Measurements from ENCODE around the gene ETHE1. TPM values are rescaled to one million over a fixed set of nuclear protein-coding genes. Genes with fewer than 3 reads are reported as not detected.
A peak's percentile ranks its signal among the peaks of the same experiment; 100 is the strongest.

The ETHE1 gene
- polyA plus RNA-seq, 3 donors, result 71.2 to 135 (median 111) TPM

DNA sequence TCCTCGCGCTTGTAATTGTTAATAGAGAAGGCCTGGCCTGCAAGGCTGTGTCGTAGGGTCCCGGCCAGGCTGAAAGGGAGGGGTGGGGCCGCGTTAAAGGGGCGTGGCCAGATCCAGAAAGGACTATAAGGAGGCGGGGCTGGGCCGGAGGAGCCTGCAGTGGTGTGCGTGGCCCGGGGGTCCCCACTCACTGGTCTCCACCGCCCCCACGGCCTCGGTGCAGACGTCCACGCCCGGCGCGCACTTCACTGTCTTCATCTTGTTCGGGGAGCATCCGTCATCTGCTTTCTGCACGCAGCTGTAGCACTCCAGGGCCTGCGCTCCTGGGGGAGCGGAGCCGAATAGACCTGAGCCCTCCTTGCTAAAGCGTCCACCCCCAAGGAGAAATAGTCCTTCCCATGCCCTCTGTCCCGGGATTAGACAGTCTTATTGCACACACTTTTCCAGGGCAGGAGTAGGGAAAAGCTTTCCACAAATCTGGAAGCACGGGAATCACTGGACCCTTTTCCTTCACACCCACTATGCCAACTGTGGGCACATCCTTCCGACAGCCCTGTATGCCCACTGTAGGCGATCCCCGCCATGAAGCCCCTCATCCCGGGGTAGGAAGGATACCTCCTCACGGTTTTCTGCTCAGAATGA is 62.7 kb downstream of the ETHE1 start:
- Histone ChIP-seq H3K9me3 (replicated peaks in 1 of 2; ENCODE audit: control insufficient read depth in 1 of 2, insufficient read depth in 1 of 2, low read length in 2 of 2) (no peaks in the 10 kb centered on the region), H3K36me3 (replicated peaks in 1 of 2; ENCODE audit: control insufficient read depth in 1 of 2, insufficient read depth in 2 of 2, low read length in 2 of 2) (no peaks in the 10 kb centered on the region), H2AFZ (ENCODE audit: insufficient read depth, low read depth, low read length, poor library complexity, severe bottlenecking) (peak overlapping the region; percentile 86), H3K9ac (ENCODE audit: insufficient read depth, low read length, poor library complexity, severe bottlenecking) (peak overlapping the region; percentile 69), H3K27me3 (ENCODE audit: control insufficient read depth in 2 of 2, insufficient read depth in 2 of 2, low read length in 2 of 2) (no peaks in the 10 kb centered on the region), H3K4me2 (replicated peaks; ENCODE audit: extremely low read depth, low read length, poor library complexity, severe bottlenecking) (peak overlapping the region; percentile 90), H3K4me3 (replicated peaks in 1 of 3; ENCODE audit: low read depth in 2 of 3, low read length in 3 of 3) (peak overlapping the region; percentile 68 to 88 (median 80)), H3K79me2 (ENCODE audit: insufficient read depth, low read length) (no peaks in the 10 kb centered on the region), H4K20me1 (ENCODE audit: insufficient read depth, low read length) (no peaks in the 10 kb centered on the region), H3K4me1 (ENCODE audit: control insufficient read depth in 1 of 2, insufficient read depth in 2 of 2, low read length in 2 of 2) (peaks cover 52 to 57% of the 10 kb centered on the region in 2 donors), H3K27ac (ENCODE audit: low read depth in 1 of 2, low read length in 2 of 2) (peak overlapping the region; percentile 70 to 90)
- 7% methylated on average over 26 of the region's 33 CpGs for WGBS (ENCODE audit: insufficient coverage)
- peaks cover 3 to 8% of the 10 kb centered on the region in 2 donors for H3K36me3 Mint-ChIP-seq
- peaks cover 0 to 3% (median 0%) of the 10 kb centered on the region in 7 donors for H3K9me3 Mint-ChIP-seq
- H3K27ac Mint-ChIP-seq, result peak overlapping the region; percentile 94 to 99 (median 98)
- no peak for DNase-seq
- H3K4me1 Mint-ChIP-seq, result peaks cover 48% of the 10 kb centered on the region
- intact Hi-C loops (cut with micrococcal nuclease), result no loop called here
- peaks cover 10 to 24% (median 15%) of the 10 kb centered on the region in 3 donors for H3K27me3 Mint-ChIP-seq (ENCODE audit: low read depth in 3 of 3)
- H3K4me3 Mint-ChIP-seq, result peak overlapping the region; percentile 94 to 97
- TF ChIP-seq, protein P1, sequence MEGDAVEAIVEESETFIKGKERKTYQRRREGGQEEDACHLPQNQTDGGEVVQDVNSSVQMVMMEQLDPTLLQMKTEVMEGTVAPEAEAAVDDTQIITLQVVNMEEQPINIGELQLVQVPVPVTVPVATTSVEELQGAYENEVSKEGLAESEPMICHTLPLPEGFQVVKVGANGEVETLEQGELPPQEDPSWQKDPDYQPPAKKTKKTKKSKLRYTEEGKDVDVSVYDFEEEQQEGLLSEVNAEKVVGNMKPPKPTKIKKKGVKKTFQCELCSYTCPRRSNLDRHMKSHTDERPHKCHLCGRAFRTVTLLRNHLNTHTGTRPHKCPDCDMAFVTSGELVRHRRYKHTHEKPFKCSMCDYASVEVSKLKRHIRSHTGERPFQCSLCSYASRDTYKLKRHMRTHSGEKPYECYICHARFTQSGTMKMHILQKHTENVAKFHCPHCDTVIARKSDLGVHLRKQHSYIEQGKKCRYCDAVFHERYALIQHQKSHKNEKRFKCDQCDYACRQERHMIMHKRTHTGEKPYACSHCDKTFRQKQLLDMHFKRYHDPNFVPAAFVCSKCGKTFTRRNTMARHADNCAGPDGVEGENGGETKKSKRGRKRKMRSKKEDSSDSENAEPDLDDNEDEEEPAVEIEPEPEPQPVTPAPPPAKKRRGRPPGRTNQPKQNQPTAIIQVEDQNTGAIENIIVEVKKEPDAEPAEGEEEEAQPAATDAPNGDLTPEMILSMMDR (IDR thresholded peaks at IDR 0.05), result no peak

DNA sequence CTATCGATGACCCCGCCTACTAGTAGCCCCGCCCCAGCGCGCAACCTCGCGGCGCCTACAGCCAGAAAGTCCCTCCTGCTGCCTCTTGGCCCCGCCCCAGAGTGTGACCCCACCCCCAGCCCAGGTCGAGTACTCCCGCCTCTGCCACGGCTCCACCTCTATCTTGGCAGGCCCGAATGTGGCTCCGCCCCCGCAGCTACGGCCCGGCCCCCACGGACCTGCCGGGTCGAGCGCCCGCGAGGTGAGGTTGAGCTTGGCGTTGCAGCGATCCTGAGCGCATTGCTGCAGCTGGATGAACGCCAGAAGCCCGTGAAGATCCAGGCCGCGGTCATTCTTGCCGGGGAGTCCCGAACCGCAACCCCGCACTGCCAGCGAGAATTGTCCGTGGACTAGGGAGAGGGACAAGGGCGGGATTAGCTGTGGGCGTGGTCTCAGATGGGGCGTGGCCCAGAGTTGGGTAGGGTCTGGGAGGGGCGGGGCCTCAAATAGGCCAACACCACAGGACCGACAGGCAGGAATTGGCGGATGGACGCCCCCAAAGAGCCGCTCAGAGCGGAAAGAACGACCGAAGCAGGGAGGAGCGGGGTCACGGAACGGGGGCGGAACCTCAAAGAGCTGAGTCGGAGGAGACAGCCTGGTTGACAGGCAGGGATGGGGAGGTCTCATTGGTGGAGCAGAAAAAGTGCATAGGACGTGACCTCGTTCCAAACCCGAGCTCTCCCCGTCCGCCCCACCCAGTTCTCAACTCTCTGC is 63.4 kb downstream of the ETHE1 start:
- Histone ChIP-seq H3K27me3 (ENCODE audit: control insufficient read depth in 2 of 2, insufficient read depth in 2 of 2, low read length in 2 of 2) (no peaks in the 10 kb centered on the region), H3K9me3 (replicated peaks in 1 of 2; ENCODE audit: control insufficient read depth in 1 of 2, insufficient read depth in 1 of 2, low read length in 2 of 2) (no peaks in the 10 kb centered on the region), H3K4me3 (replicated peaks in 1 of 3; ENCODE audit: low read depth in 2 of 3, low read length in 3 of 3) (peak overlapping the region; percentile 68 to 88 (median 80)), H3K4me1 (ENCODE audit: control insufficient read depth in 1 of 2, insufficient read depth in 2 of 2, low read length in 2 of 2) (peaks cover 45 to 50% of the 10 kb centered on the region in 2 donors), H3K4me2 (replicated peaks; ENCODE audit: extremely low read depth, low read length, poor library complexity, severe bottlenecking) (peak overlapping the region; percentile 90), H3K36me3 (replicated peaks in 1 of 2; ENCODE audit: control insufficient read depth in 1 of 2, insufficient read depth in 2 of 2, low read length in 2 of 2) (no peaks in the 10 kb centered on the region), H2AFZ (ENCODE audit: insufficient read depth, low read depth, low read length, poor library complexity, severe bottlenecking) (peak overlapping the region; percentile 86), H3K27ac (ENCODE audit: low read depth in 1 of 2, low read length in 2 of 2) (peak overlapping the region; percentile 70 to 90), H4K20me1 (ENCODE audit: insufficient read depth, low read length) (no peaks in the 10 kb centered on the region), H3K9ac (ENCODE audit: insufficient read depth, low read length, poor library complexity, severe bottlenecking) (peak overlapping the region; percentile 69), H3K79me2 (ENCODE audit: insufficient read depth, low read length) (no peaks in the 10 kb centered on the region)
- Mint-ChIP-seq H3K4me1 (peaks cover 42% of the 10 kb centered on the region), H3K27ac (peak overlapping the region; percentile 94 to 99 (median 98)), H3K4me3 (peak overlapping the region; percentile 94 to 97), H3K27me3 (ENCODE audit: low read depth in 3 of 3) (peaks cover 10 to 24% (median 15%) of the 10 kb centered on the region in 3 donors), H3K9me3 (peaks cover 0 to 3% (median 0%) of the 10 kb centered on the region in 7 donors), H3K36me3 (peaks cover 3 to 8% of the 10 kb centered on the region in 2 donors)
- DNase-seq, result peak; percentile 93 to 96 (median 95)
- intact Hi-C loops (cut with micrococcal nuclease), result loop anchor here in 1 of 2 donors (1.0 kb wide), 1 partner anchor 41 kb away; the partner anchor contains the start of gene PHLDB3
- 0% methylated on average over 52 of the region's 57 CpGs for WGBS (ENCODE audit: insufficient coverage)
- TF ChIP-seq, protein P1 (IDR thresholded peaks at IDR 0.05), result no peak

Measured in CD14-positive monocyte (primary cell).